Measurements from ENCODE around the gene CMSS1. TPM values are rescaled to one million over a fixed set of nuclear protein-coding genes. Genes with fewer than 3 reads are reported as not detected.

Gene CMSS1
- total and polyA plus RNA-seq, 12 donors = 16.2 to 75.6 (median 33.0) TPM

GRCh38 chr3:99938270-99938911 is 120.7 kb downstream of the CMSS1 start:
- intact Hi-C loops (cut with DNase I) = loop anchor here in 1 of 2 donors (10.0 kb wide), 1 partner anchor 76 kb away; no protein-coding TSS in a partner anchor
- WGBS, 4 donors = 55 to 65% (median 63%) methylated on average over 3 of the region's 3 CpGs
- TF ChIP-seq POLR2A (IDR thresholded peaks at IDR 0.05) = no peak
- TF ChIP-seq CTCF (IDR thresholded peaks at IDR 0.05) = no peak
- Histone ChIP-seq H3K4me1 (replicated peaks in 1 of 2) (peaks cover 7 to 22% of the 10 kb centered on the region in 2 donors), H3K4me3 (peak overlapping the region in 1 of 4 donors; percentile 0), H3K27ac (no peak overlapping the region), H3K27me3 (no peaks in the 10 kb centered on the region), H3K9me3 (replicated peaks in 1 of 3) (no peaks in the 10 kb centered on the region), H3K36me3 (replicated peaks in 1 of 2) (no peaks in the 10 kb centered on the region)
- DNase-seq = no peak

- H3K36me3 ChIP-seq (replicated peaks in 1 of 2) = no peaks in the 10 kb centered on the region
- no peaks in the 10 kb centered on the region for H3K27me3 ChIP-seq
- H3K27ac ChIP-seq = no peak overlapping the region
- TF ChIP-seq POLR2A (IDR thresholded peaks at IDR 0.05) = no peak
- TF ChIP-seq CTCF (IDR thresholded peaks at IDR 0.05) = no peak
- intact Hi-C loops (cut with DNase I) = loop anchor here in 1 of 2 donors (10.0 kb wide), 1 partner anchor 75 kb away; no protein-coding TSS in a partner anchor
- H3K4me3 ChIP-seq = no peak overlapping the region
- 73 to 84% (median 81%) methylated on average over 1 of the region's 1 CpG for WGBS, 4 donors
- H3K9me3 ChIP-seq (replicated peaks in 1 of 3) = no peaks in the 10 kb centered on the region
- DNase-seq = no peak
- H3K4me1 ChIP-seq (replicated peaks in 1 of 2) = peaks cover 7 to 21% of the 10 kb centered on the region in 2 donors
These were observed 122.2 kb downstream of the CMSS1 start for GRCh38 chr3:99939876-99940275.

GRCh38 chr3:99940350-99940749 is 122.7 kb downstream of the CMSS1 start:
- intact Hi-C loops (cut with DNase I) = no loop called here
- H3K36me3 ChIP-seq (replicated peaks in 1 of 2) = no peaks in the 10 kb centered on the region
- WGBS, 4 donors = 66 to 86% (median 78%) methylated on average over 2 of the region's 2 CpGs
- DNase-seq = no peak
- H3K9me3 ChIP-seq (replicated peaks in 1 of 3) = no peaks in the 10 kb centered on the region
- H3K4me1 ChIP-seq (replicated peaks in 1 of 2) = peaks cover 7 to 16% of the 10 kb centered on the region in 2 donors
- TF ChIP-seq POLR2A (IDR thresholded peaks at IDR 0.05) (no peak), CTCF (IDR thresholded peaks at IDR 0.05) (no peak)
- no peak overlapping the region for H3K27ac ChIP-seq
- no peak overlapping the region for H3K4me3 ChIP-seq
- H3K27me3 ChIP-seq = no peaks in the 10 kb centered on the region

GRCh38 chr3:99941211-99941610 is 123.5 kb downstream of the CMSS1 start:
- intact Hi-C loops (cut with DNase I) = no loop called here
- peaks cover 7 to 13% of the 10 kb centered on the region in 2 donors for H3K4me1 ChIP-seq (replicated peaks in 1 of 2)

More at GRCh38 chr3:99941211-99941610, 123.5 kb downstream of the CMSS1 start:
- DNase-seq = no peak
- Histone ChIP-seq H3K27ac (no peak overlapping the region), H3K9me3 (replicated peaks in 1 of 3) (no peaks in the 10 kb centered on the region), H3K27me3 (no peaks in the 10 kb centered on the region), H3K36me3 (replicated peaks in 1 of 2) (no peaks in the 10 kb centered on the region), H3K4me3 (no peak overlapping the region)
- WGBS, 4 donors = 67 to 77% (median 68%) methylated on average over 1 of the region's 1 CpG
- TF ChIP-seq POLR2A (IDR thresholded peaks at IDR 0.05) (no peak), CTCF (IDR thresholded peaks at IDR 0.05) (no peak)

Measured in adrenal gland (tissue), 12 donors.